Calu3 (cell line): ENCODE measurements around the gene TRAPPC14. TPM values are rescaled to one million over a fixed set of nuclear protein-coding genes. Genes with fewer than 3 reads are reported as not detected.

Experiments used
- BruUV-seq: library from RNA; stranded (reverse); fragments of 400-500 nt; replicated peaks from 2 replicates; lab custom pipeline; 2021; lab: Mats Ljungman, UMichigan
- CTCF ChIA-PET: fragments of 300-600 bp; sonication (Branson Sonifier 250); formaldehyde crosslinking; loops from one replicate; lab custom pipeline; 2022; ENCODE audit warnings: antibody characterized with exemption; lab: Charles Lee
- DNase-seq: peaks from one replicate; pipeline ENCODE4 v3.0.0; 2022
- H3K27ac Mint-ChIP-seq: one replicate; pipeline ENCODE4 v1.8.0; 2022; ENCODE audit warnings: mixed read lengths; ENCODE audit not compliant: unreplicated experiment
- H3K27me3 Mint-ChIP-seq: one replicate; pipeline ENCODE4 v1.8.0; 2022; ENCODE audit warnings: mixed read lengths; ENCODE audit not compliant: unreplicated experiment
- H3K36me3 Mint-ChIP-seq: one replicate; pipeline ENCODE4 v1.8.0; 2022; ENCODE audit warnings: mild to moderate bottlenecking, moderate library complexity, mixed read lengths; ENCODE audit not compliant: insufficient read depth, unreplicated experiment
- H3K4me1 Mint-ChIP-seq: one replicate; pipeline ENCODE4 v1.8.0; 2022; ENCODE audit warnings: mild to moderate bottlenecking, low read depth, mixed read lengths; ENCODE audit not compliant: unreplicated experiment
- H3K4me3 Mint-ChIP-seq: one replicate; pipeline ENCODE4 v1.8.0; 2022; ENCODE audit warnings: mild to moderate bottlenecking, low read depth, moderate library complexity, mixed read lengths; ENCODE audit not compliant: unreplicated experiment
- H3K9me3 Mint-ChIP-seq: one replicate; pipeline ENCODE4 v1.8.0; 2022; ENCODE audit warnings: low read depth, mixed read lengths; ENCODE audit not compliant: unreplicated experiment
- intact Hi-C: fragments of 100-400 bp; cut with micrococcal nuclease; formaldehyde crosslinking; loops from one replicate; pipeline ENCODE4 v1.10.0; 2022; ENCODE audit not compliant: unreplicated experiment
- total RNA-seq: library from RNA; stranded (reverse); gene quantifications from 2 replicates; pipeline ENCODE4 v1.2.3, GENCODE V29; 2022
- TF ChIP-seq, protein P1 (sequence below): fragments of 200-600 bp; IDR thresholded peaks from one replicate; pipeline ENCODE4 v1.8.0; 2022; ENCODE audit warnings: antibody characterized with exemption; ENCODE audit not compliant: unreplicated experiment

The TRAPPC14 gene
- total RNA-seq, 1 experiment from 2014 or later: 17.5 TPM

GRCh38 chr7:100166317-100166940 lies 7.9 kb upstream of the TRAPPC14 start:
- Mint-ChIP-seq H3K36me3 (peaks cover 7% of the 10 kb centered on the region), H3K27ac (no peak overlapping the region), H3K4me3 (no peak overlapping the region), H3K27me3 (peaks cover 54% of the 10 kb centered on the region), H3K4me1 (peaks cover 27% of the 10 kb centered on the region), H3K9me3 (no peaks in the 10 kb centered on the region)
- DNase-seq: no peak
- TF ChIP-seq, protein P1, sequence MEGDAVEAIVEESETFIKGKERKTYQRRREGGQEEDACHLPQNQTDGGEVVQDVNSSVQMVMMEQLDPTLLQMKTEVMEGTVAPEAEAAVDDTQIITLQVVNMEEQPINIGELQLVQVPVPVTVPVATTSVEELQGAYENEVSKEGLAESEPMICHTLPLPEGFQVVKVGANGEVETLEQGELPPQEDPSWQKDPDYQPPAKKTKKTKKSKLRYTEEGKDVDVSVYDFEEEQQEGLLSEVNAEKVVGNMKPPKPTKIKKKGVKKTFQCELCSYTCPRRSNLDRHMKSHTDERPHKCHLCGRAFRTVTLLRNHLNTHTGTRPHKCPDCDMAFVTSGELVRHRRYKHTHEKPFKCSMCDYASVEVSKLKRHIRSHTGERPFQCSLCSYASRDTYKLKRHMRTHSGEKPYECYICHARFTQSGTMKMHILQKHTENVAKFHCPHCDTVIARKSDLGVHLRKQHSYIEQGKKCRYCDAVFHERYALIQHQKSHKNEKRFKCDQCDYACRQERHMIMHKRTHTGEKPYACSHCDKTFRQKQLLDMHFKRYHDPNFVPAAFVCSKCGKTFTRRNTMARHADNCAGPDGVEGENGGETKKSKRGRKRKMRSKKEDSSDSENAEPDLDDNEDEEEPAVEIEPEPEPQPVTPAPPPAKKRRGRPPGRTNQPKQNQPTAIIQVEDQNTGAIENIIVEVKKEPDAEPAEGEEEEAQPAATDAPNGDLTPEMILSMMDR: no peak
- CTCF ChIA-PET: interaction anchor here (1.0 kb wide), 1 partner anchor 18 kb away, joined by 4 read pairs; the partner anchor contains the start of gene LAMTOR4
- intact Hi-C loops: no loop called here
- no TSS peak for BruUV-seq

GRCh38 chr7:100163871-100164270 lies 5.3 kb upstream of the TRAPPC14 start:
- BruUV-seq: no TSS peak

DNA sequence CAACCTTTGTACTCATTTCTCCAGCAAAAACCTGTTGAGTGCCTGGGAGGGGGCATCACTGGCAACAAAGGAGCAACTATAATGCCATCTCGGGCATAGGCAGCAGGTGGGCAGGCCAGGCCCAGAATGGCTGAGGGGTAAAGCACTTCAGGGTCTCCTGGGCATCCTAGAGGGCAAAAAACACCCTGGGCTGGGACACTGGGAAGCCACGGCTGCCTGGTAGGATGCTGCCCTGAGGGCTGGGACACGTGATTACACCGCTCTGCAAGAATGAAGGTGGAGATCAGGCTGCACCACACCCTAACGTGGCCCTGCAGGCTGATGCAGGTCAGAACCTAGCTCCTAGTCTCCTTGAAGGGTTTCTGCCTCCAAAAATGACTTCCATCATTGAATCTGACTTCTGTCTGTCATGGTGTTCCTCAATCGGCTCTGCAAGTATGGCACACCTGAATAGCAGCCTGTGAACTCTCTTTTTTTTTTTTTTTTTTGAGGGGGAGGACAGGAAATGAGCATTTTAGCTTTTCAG lies 4.5 kb upstream of the TRAPPC14 start:
- Mint-ChIP-seq H3K4me3 (no peak overlapping the region), H3K36me3 (peaks cover 19% of the 10 kb centered on the region), H3K27ac (no peak overlapping the region), H3K27me3 (peaks cover 28% of the 10 kb centered on the region), H3K9me3 (no peaks in the 10 kb centered on the region), H3K4me1 (peaks cover 10% of the 10 kb centered on the region)
- TF ChIP-seq, protein P1: no peak
- no TSS peak for BruUV-seq
- CTCF ChIA-PET: no interaction called here
- intact Hi-C loops: no loop called here
- peak; percentile 27 for DNase-seq

More at GRCh38 chr7:100163871-100164270, 5.3 kb upstream of the TRAPPC14 start:
- no peaks in the 10 kb centered on the region for H3K9me3 Mint-ChIP-seq
- peaks cover 18% of the 10 kb centered on the region for H3K36me3 Mint-ChIP-seq
- intact Hi-C loops: no loop called here
- peaks cover 17% of the 10 kb centered on the region for H3K4me1 Mint-ChIP-seq
- TF ChIP-seq, protein P1: no peak
- DNase-seq: no peak
- peaks cover 36% of the 10 kb centered on the region for H3K27me3 Mint-ChIP-seq
- CTCF ChIA-PET: no interaction called here
- H3K27ac Mint-ChIP-seq: no peak overlapping the region
- H3K4me3 Mint-ChIP-seq: no peak overlapping the region

- Mint-ChIP-seq H3K36me3 (peaks cover 34% of the 10 kb centered on the region), H3K27ac (no peak overlapping the region), H3K9me3 (no peaks in the 10 kb centered on the region), H3K27me3 (no peaks in the 10 kb centered on the region), H3K4me1 (no peaks in the 10 kb centered on the region), H3K4me3 (no peak overlapping the region)
- no TSS peak for BruUV-seq
- CTCF ChIA-PET: interaction anchor here (0.8 kb wide), 1 partner anchor 23 kb away, joined by 5 read pairs; no protein-coding TSS in a partner anchor
- intact Hi-C loops: no loop called here
- no peak for DNase-seq
- TF ChIP-seq, protein P1: no peak
Measured at GRCh38 chr7:100160067-100160466, 1.5 kb upstream of the TRAPPC14 start.
